GM19438 (cell line): ENCODE results near the gene RHOA.

ENCODE experiments used
- ATAC-seq: cut with Tn5 transposase; IDR thresholded peaks from one replicate; pipeline ENCODE4 v1.9.1; 2021; ENCODE audit warnings: low read depth; ENCODE audit not compliant: unreplicated experiment

The RHOA gene

GRCh38 chr3:49411968-49412631, at the start of gene RHOA, which contains the start of gene TCTA:
Gene RHOA (minus strand): TSS chr3:49411976. CDS start chr3:49375589, 36,387 bp downstream.
Gene TCTA (plus strand): TSS chr3:49412423. CDS start chr3:49412427, 4 bp downstream.
- peak; percentile 72 for ATAC-seq

GRCh38 chr3:49460956-49461355, 49.2 kb upstream of the RHOA start:
- ATAC-seq: no peak

- ATAC-seq: no peak
Measured at GRCh38 chr3:49460188-49460890, 48.6 kb upstream of the RHOA start.

- no peak for ATAC-seq
Measured at GRCh38 chr3:49456466-49456865, 44.7 kb upstream of the RHOA start.

- ATAC-seq: no peak
Measured at GRCh38 chr3:49454898-49455681, 43.3 kb upstream of the RHOA start.

GRCh38 chr3:49454458-49454857, 42.7 kb upstream of the RHOA start:
- no peak for ATAC-seq

DNA sequence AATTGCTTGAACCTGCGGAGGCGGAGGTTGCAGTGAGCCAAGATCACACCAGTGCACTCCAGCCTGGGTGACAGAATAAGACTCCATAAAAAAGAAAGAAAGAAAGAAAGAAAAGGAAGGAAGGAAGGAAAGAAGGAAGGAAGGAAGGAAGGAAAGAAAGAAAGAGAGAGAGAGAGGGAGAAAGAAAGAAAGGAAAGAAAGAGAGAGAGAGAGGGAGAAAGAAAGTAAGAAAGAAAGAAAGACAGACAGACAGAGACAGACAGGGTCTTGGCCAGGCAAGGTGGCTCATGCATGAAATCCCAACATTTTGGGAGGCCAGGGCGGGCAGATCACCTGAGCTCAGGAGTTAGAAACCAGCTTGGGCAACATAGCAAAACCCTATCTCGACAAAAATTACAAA, 41.8 kb upstream of the RHOA start:
- no peak for ATAC-seq

DNA sequence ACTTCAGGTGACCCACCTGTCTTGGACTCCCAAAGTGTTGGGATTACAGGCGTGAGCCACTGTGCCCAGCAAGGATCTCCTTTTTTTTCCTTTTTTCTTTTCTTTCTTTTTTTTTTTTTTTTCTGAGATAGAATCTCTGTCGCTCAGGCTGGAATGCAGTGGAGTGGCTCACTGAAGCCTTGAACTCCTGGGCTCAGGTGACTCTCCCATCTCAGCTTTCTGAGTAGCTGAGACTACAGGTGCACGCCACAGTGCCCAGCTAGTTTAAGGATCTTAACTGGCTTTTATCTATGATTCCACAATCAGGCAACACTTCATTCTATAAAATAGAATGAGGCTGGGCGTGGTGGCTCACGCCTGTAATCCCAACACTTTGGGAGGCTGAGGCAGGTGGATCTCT, 33.6 kb upstream of the RHOA start:
- no peak for ATAC-seq

DNA sequence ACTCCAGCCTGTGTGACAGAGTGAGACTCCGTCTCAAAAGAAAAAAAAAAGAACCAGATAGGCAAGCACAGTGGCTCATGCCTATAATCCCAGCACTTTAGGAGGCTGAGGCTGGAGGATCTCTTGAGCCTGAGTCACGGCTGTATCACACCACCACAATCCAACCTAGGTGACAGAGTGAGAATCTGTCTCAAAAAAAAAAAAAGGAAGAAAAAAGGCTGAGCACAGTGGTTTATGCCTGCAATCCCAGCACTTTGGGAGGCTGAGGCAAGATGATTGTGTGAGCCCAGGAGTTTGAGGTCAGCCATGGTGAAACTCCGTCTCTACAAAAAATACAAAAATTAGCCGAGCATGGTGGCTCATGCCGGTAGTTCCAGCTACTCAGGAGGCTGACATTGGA, 23.0 kb upstream of the RHOA start:
- no peak for ATAC-seq

GRCh38 chr3:49428752-49429080, 16.9 kb upstream of the RHOA start:
- ATAC-seq: peak; percentile 17

DNA sequence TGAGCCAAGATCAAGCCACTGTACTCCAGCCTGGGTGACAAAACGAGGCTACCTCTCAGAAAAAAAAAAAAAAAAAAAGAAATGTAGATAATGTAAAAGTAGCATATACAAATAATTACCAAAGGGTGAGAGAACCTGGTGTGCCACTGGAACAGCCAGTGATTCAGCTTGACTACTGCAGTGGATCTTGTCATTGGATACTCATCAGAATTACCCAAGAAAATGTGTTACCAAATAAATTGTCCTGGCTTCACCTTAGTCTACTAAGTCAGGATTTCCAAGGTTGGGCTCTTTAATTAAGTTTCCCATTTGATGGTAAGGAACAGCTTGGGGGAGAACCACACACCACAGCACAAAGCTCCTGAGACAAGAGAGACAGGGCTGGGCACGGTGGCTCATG, 15.8 kb upstream of the RHOA start:
- no peak for ATAC-seq

- ATAC-seq: no peak
Measured at GRCh38 chr3:49424816-49425215, 13.0 kb upstream of the RHOA start.

DNA sequence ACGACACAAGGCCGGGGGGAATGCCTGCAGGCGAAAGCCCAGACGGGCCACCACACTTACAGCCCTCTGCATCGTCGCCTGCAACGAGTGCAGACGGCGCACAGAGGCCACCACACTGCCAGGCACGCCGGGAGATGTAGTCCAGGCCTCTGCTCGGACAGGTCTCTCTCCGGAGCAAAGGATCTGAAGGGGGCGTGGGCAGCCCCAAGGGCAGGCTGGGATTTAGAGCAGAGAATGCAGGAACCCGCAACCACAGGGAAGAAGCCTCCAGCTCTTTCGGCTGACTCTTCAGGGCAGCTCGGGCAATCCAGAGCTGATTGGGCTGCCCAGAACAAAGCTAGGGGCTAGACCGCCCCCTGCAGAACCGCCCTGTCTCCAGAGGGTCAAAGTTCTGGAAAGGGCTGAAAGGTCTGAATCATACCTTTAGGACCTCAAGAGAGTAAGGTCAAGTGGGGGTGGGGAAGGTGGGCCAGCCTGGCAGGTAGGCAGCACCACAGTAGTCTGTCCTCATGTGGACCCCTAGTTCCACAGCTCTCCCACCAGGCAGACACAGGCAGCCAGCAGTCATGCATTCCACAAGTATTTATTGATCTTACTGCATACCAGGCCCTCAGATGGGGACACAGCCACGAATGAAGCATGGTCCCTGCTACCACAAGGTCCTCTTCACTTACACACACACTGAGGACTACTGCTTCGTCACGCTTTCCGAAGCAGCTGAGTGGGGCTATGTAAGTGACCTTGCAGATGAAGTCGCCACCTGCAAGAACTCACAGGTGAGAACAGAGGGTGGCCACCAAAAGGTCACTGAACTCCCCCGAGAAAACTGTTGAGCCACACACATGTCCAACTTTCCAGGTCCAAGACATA, 10.8 kb upstream of the RHOA start, which contains the start of gene AMT:
TSS of gene AMT (minus strand) at position 95 of the 870 bp plus-strand sequence. CDS start at position 72, 23 bp downstream.
- ATAC-seq: no peak

GRCh38 chr3:49421890-49422378, 10.2 kb upstream of the RHOA start:
- ATAC-seq: no peak

- ATAC-seq: no peak
Measured at GRCh38 chr3:49417516-49418120, 5.8 kb upstream of the RHOA start.

GRCh38 chr3:49416867-49417266, 5.1 kb upstream of the RHOA start:
- no peak for ATAC-seq

GRCh38 chr3:49415931-49416601, 4.3 kb upstream of the RHOA start:
- ATAC-seq: no peak

DNA sequence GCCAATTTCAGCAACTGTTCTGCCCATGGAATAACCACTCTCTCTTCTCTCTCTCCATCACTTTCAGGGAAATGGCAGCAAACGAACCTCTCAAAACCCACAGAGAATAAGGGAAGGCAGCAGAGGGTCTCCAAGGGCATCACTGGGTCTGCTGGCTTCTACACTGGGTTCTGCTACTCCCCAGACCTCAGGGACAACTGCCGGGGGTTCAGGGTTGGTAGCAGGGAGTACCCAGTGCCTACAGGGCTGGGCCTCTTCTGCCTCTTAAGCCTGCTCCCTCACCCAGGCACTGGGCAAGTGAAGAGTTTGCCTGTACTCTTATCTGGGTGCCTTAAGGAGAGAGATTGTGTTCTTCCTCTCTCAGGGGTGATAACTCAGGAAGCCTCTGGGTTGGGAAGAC, 3.0 kb upstream of the RHOA start:
- no peak for ATAC-seq

GRCh38 chr3:49413338-49413734, 1.6 kb upstream of the RHOA start:
- ATAC-seq: no peak
